ENCODE measurements around the gene KRTAP6-2. TPM values are rescaled to one million over a fixed set of nuclear protein-coding genes. Genes with fewer than 3 reads are reported as not detected.

KRTAP6-2 gene
- polyA plus RNA-seq, 1 of the 3 experiments (the other 2 are of a cell fraction): not detected

GRCh38 chr21:30563072-30563471 is 35.6 kb downstream of the KRTAP6-2 start:
- Histone ChIP-seq H3K4me2 (no peak overlapping the region), H3K79me2 (ENCODE audit: insufficient read depth) (no peaks in the 10 kb centered on the region), H3K36me3 (replicated peaks in 1 of 2; ENCODE audit: control insufficient read depth in 1 of 2, insufficient read depth in 2 of 2, low read length in 1 of 2) (no peaks in the 10 kb centered on the region), H3K9ac (no peak overlapping the region), H3K4me3 (ENCODE audit: low read depth in 2 of 2, low read length in 1 of 2) (no peak overlapping the region), H4K20me1 (ENCODE audit: insufficient read depth) (no peaks in the 10 kb centered on the region), H2AFZ (ENCODE audit: low read depth) (no peak overlapping the region), H3K9me2 (no peaks in the 10 kb centered on the region), H3K27ac (ENCODE audit: low read depth in 2 of 2, low read length in 1 of 2) (no peak overlapping the region), H3K4me1 (ENCODE audit: control insufficient read depth in 1 of 2, insufficient read depth in 2 of 2, low read depth in 1 of 2, low read length in 1 of 2) (no peaks in the 10 kb centered on the region), H3F3A (replicated peaks; ENCODE audit: insufficient read depth) (no peaks in the 10 kb centered on the region), H3K9me3 (no peaks in the 10 kb centered on the region), H3K27me3 (ENCODE audit: insufficient read depth) (no peaks in the 10 kb centered on the region)
- POLR2A ChIA-PET: no interaction called here
- CTCF ChIA-PET: no interaction called here
- no peak for TF ChIP-seq USF1 (IDR thresholded peaks at IDR 0.05; ENCODE audit: borderline replicate concordance, low read depth)
- TF ChIP-seq MAX (IDR thresholded peaks at IDR 0.05; ENCODE audit: low read depth): no peak
- TF ChIP-seq REST (IDR thresholded peaks at IDR 0.05; ENCODE audit: low read depth, low read length): no peak
- no peak for TF ChIP-seq GABPA (IDR thresholded peaks at IDR 0.05; ENCODE audit: low read depth)
- no peak for TF ChIP-seq SIN3A (IDR thresholded peaks at IDR 0.05; ENCODE audit: borderline replicate concordance, low read depth, low read length)
- no peak for TF ChIP-seq NFIC (IDR thresholded peaks at IDR 0.05; ENCODE audit: borderline replicate concordance)
- TF ChIP-seq YY1 (IDR thresholded peaks at IDR 0.05; ENCODE audit: low read depth): no peak
- no peak for TF ChIP-seq NRF1 (IDR thresholded peaks at IDR 0.05; ENCODE audit: low read depth, low read length)
- TF ChIP-seq RXRA (IDR thresholded peaks at IDR 0.05; ENCODE audit: borderline replicate concordance, low read depth): no peak
- no peak for TF ChIP-seq RAD21 (IDR thresholded peaks at IDR 0.05; ENCODE audit: low read length)
- no peak for TF ChIP-seq MXI1 (IDR thresholded peaks at IDR 0.05; ENCODE audit: low read depth, low read length)
- no peak for DNase-seq
- WGBS (ENCODE audit: low lambda C conversion rate): 7% methylated on average over 6 of the region's 6 CpGs

GRCh38 chr21:30561957-30562356 is 36.7 kb downstream of the KRTAP6-2 start:
- Histone ChIP-seq H3F3A (replicated peaks; ENCODE audit: insufficient read depth) (no peaks in the 10 kb centered on the region), H4K20me1 (ENCODE audit: insufficient read depth) (no peaks in the 10 kb centered on the region), H3K27me3 (ENCODE audit: insufficient read depth) (no peaks in the 10 kb centered on the region), H3K4me2 (no peak overlapping the region), H3K27ac (ENCODE audit: low read depth in 2 of 2, low read length in 1 of 2) (no peak overlapping the region), H3K4me3 (ENCODE audit: low read depth in 2 of 2, low read length in 1 of 2) (no peak overlapping the region), H3K36me3 (replicated peaks in 1 of 2; ENCODE audit: control insufficient read depth in 1 of 2, insufficient read depth in 2 of 2, low read length in 1 of 2) (no peaks in the 10 kb centered on the region), H3K79me2 (ENCODE audit: insufficient read depth) (no peaks in the 10 kb centered on the region), H3K4me1 (ENCODE audit: control insufficient read depth in 1 of 2, insufficient read depth in 2 of 2, low read depth in 1 of 2, low read length in 1 of 2) (no peaks in the 10 kb centered on the region), H3K9me2 (no peaks in the 10 kb centered on the region), H2AFZ (ENCODE audit: low read depth) (no peak overlapping the region), H3K9me3 (no peaks in the 10 kb centered on the region), H3K9ac (no peak overlapping the region)
- WGBS (ENCODE audit: low lambda C conversion rate): 0% methylated on average over 2 of the region's 2 CpGs
- TF ChIP-seq MEF2A (IDR thresholded peaks at IDR 0.05; ENCODE audit: borderline replicate concordance, low read depth) (no peak), USF2 (IDR thresholded peaks at IDR 0.05; ENCODE audit: borderline replicate concordance, low read depth, low read length) (no peak), TCF12 (IDR thresholded peaks at IDR 0.05) (no peak), CTCF (IDR thresholded peaks at IDR 0.05) (no peak), JUND (IDR thresholded peaks at IDR 0.05) (no peak), IRF3 (IDR thresholded peaks at IDR 0.05; ENCODE audit: low read depth, low read length) (no peak), CHD2 (IDR thresholded peaks at IDR 0.05; ENCODE audit: low read length, partially characterized antibody) (no peak), YY1 (IDR thresholded peaks at IDR 0.05; ENCODE audit: low read depth) (no peak), GABPA (IDR thresholded peaks at IDR 0.05; ENCODE audit: low read depth) (no peak)
- POLR2A ChIA-PET: no interaction called here
- CTCF ChIA-PET: no interaction called here
- no peak for DNase-seq
